Heart left ventricle (tissue), 16 donors: Measurements from ENCODE around the gene NIF3L1. TPM values are rescaled to one million over a fixed set of nuclear protein-coding genes. Genes with fewer than 3 reads are reported as not detected.

Source experiments
- ATAC-seq, 4 donors: fragments of 200-7000 bp; cut with Tn5 transposase; one replicate each; pipeline ENCODE4 v1.9.1; 2020 to 2022; ENCODE audit warnings: moderate library complexity in 4 of 4, mild to moderate bottlenecking in 3 of 4, moderate number of reproducible peaks in 1 of 4
- DNase-seq, 5 donors: peaks; one replicate each; pipeline ENCODE4 v3.0.0-alpha.2; 2020
- H3K27ac ChIP-seq, 12 donors: fragments of 200-600 bp; sonication (generic) in 4 of 12; one replicate each; pipeline versions ENCODE4 v1.5.0 to v1.8.0; 2016 to 2022; ENCODE audit warnings: mild to moderate bottlenecking in 2 of 12
- H3K27me3 ChIP-seq, 9 donors: fragments of 200-600 bp; sonication (generic) in 2 of 9; one replicate each; pipeline versions ENCODE4 v1.5.1 to v1.8.0; 2016 to 2022; ENCODE audit warnings: mild to moderate bottlenecking in 3 of 9
- H3K36me3 ChIP-seq, 9 donors: fragments of 200-600 bp; sonication (generic) in 2 of 9; one replicate each; pipeline versions ENCODE4 v1.5.0 to v1.8.0; 2018 to 2022; ENCODE audit warnings: mild to moderate bottlenecking in 2 of 9
- H3K4me1 ChIP-seq, 12 donors: fragments of 200-600 bp; sonication (generic) in 4 of 12; one replicate each; pipeline versions ENCODE4 v1.5.0 to v1.8.0; 2016 to 2022; ENCODE audit warnings: mild to moderate bottlenecking in 3 of 12
- H3K4me3 ChIP-seq, 12 donors: fragments of 200-600 bp; sonication (generic) in 4 of 12; one replicate each; pipeline versions ENCODE4 v1.5.0 to v1.8.0; 2017 to 2022; ENCODE audit warnings: mild to moderate bottlenecking in 9 of 12, moderate library complexity in 4 of 12
- H3K9me3 ChIP-seq, 12 donors: fragments of 200-600 bp; sonication (generic) in 4 of 12; one replicate each; pipeline versions ENCODE4 v1.5.0 to v1.8.0; 2016 to 2022; ENCODE audit warnings: mild to moderate bottlenecking in 1 of 12
- POLR2A ChIP-seq, 2 donors: fragments of 450-650 bp; IDR thresholded peaks; one replicate each; pipeline ENCODE4 v1.6.1; 2017; ENCODE audit warnings: antibody characterized with exemption in 2 of 2, mild to moderate bottlenecking in 2 of 2, moderate library complexity in 2 of 2
- WGBS, 4 donors: extraction: QIAGEN DNeasy Blood & Tissue Kit in 2 of 4; methylation state at CpG; one replicate each; pipeline versions ENCODE4 v1.1.5 to v1.1.7; 2013 to 2018; 5-methylcytosine and 5-hydroxymethylcytosine counted together
- intact Hi-C, 10 donors: fragments of 100-400 bp; cut with DNase I; formaldehyde crosslinking; loops; one replicate each; pipeline versions ENCODE4 v1.11.1 to v1.14.2; 2022
- polyA plus RNA-seq, 2 donors: library from polyadenylated mRNA; stranded (reverse); fragments of 200-250 nt; gene quantifications; one replicate each; pipeline ENCODE4 v1.2.3, GENCODE V29; 2013
- total RNA-seq, 9 donors: library from RNA; depleted of rRNA in 2 of 9; stranded (reverse); fragments of >200 nt in 2 of 9; fragmentation: NEBNext Ultra II Directional in 3 of 9; extraction: Animal tissue kit (Norgen Biotek cat#: 25700) in 3 of 9; gene quantifications; one replicate each; pipeline versions ENCODE4 v1.1.0 to v1.2.4, GENCODE V29; 2016 to 2023
- TF ChIP-seq, protein P1 (sequence below), 12 donors: fragments of 200-600 bp; sonication (generic) in 4 of 12; IDR thresholded peaks; one replicate each; pipeline versions ENCODE4 v1.5.0 to v1.8.0; 2018 to 2022; ENCODE audit warnings: antibody characterized with exemption in 12 of 12, mild to moderate bottlenecking in 5 of 12
- donor health status: ischemic (EF 13 %, LVEDD 7.1; RV severe dilation, severe dysfunction).
- donor health status: healthy with polysubstance abuse.
- donor health status: DM: no; HTN: yes; CAD: no.
- donor health status: DM: no; HTN: no; CAD: no.
- donor health status: ischemic (EF 25% LVEDD 6.9; RV normal size, moderate dysfunction).
- donor health status: ischemic (EF 25% LVEDD 5.7; RV mildly dilated, moderate dysfunction).
- donor health status: healthy.
- donor health status: DM: yes; HTN: yes; CAD: no.
- donor health status: ischemic (EF 35%, LVEDD 5.7; RV mildly dilated, moderate dysfunction).
- donor health status: nonischemic (EF 11% LVEDD 7.7; RV severe dilation, severe dysfunction).
- donor health status: DM: yes; HTN: yes; CAD: no.
- donor health status: PGD.
- donor health status: ischemic (EF 29% LVEDD 5.4; RV normal size, mild dysfunction).
- donor health status: nonischemic (EF 23%, LVEDD 6.1; RV moderate dilation, normal function).

NIF3L1 gene
- total and polyA plus RNA-seq, 11 donors, result 12.0 to 43.3 (median 21.6) TPM

- ATAC-seq (peak; percentile 61 to 88 (median 84)), DNase-seq (peak in 3 of 5 donors; percentile 43 to 67 (median 56))
- peak overlapping the region in 1 of 12 donors; percentile 9 for H3K27ac ChIP-seq
- H3K4me3 ChIP-seq, result no peak overlapping the region
- peaks cover 0 to 87% (median 61%) of the 10 kb centered on the region in 9 donors for H3K36me3 ChIP-seq
- WGBS, 4 donors, result 4 to 6% (median 4%) methylated on average over 4 of the region's 4 CpGs
- TF ChIP-seq POLR2A (IDR thresholded peaks at IDR 0.05), result no peak
- TF ChIP-seq, protein P1, sequence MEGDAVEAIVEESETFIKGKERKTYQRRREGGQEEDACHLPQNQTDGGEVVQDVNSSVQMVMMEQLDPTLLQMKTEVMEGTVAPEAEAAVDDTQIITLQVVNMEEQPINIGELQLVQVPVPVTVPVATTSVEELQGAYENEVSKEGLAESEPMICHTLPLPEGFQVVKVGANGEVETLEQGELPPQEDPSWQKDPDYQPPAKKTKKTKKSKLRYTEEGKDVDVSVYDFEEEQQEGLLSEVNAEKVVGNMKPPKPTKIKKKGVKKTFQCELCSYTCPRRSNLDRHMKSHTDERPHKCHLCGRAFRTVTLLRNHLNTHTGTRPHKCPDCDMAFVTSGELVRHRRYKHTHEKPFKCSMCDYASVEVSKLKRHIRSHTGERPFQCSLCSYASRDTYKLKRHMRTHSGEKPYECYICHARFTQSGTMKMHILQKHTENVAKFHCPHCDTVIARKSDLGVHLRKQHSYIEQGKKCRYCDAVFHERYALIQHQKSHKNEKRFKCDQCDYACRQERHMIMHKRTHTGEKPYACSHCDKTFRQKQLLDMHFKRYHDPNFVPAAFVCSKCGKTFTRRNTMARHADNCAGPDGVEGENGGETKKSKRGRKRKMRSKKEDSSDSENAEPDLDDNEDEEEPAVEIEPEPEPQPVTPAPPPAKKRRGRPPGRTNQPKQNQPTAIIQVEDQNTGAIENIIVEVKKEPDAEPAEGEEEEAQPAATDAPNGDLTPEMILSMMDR (IDR thresholded peaks at IDR 0.05), result peak; percentile 61 to 82 (median 76)
- H3K27me3 ChIP-seq, result no peaks in the 10 kb centered on the region
- intact Hi-C loops, result loop anchor here in 8 of 10 donors (2.0 to 10.0 kb wide), 8 partner anchors 163 to 463 kb away; partner anchors contain the start of genes HYCC2 (in 2 of the 8) and NDUFB3 (in 2 of the 8)
- H3K9me3 ChIP-seq, result no peaks in the 10 kb centered on the region
- peaks cover 0 to 21% (median 2%) of the 10 kb centered on the region in 12 donors for H3K4me1 ChIP-seq
These were observed 12.4 kb downstream of the NIF3L1 start for GRCh38 chr2:200901459-200902072.

GRCh38 chr2:200905618-200906296, 16.6 kb downstream of the NIF3L1 start:
- no peaks in the 10 kb centered on the region for H3K9me3 ChIP-seq
- no peak overlapping the region for H3K27ac ChIP-seq
- WGBS, 4 donors, result 37 to 53% (median 48%) methylated on average over 2 of the region's 2 CpGs
- intact Hi-C loops, result loop anchor here in 8 of 10 donors (2.0 to 10.0 kb wide), 9 partner anchors 159 to 459 kb away; partner anchors contain the start of genes HYCC2 (in 2 of the 8) and NDUFB3 (in 1 of the 8)
- DNase-seq (peak; percentile 62 to 75 (median 70)), ATAC-seq (peak; percentile 66 to 85 (median 77))
- H3K4me3 ChIP-seq, result no peak overlapping the region
- H3K36me3 ChIP-seq, result peaks cover 0 to 82% (median 54%) of the 10 kb centered on the region in 9 donors
- H3K4me1 ChIP-seq, result peaks cover 0 to 21% (median 2%) of the 10 kb centered on the region in 12 donors
- H3K27me3 ChIP-seq, result no peaks in the 10 kb centered on the region
- TF ChIP-seq, protein P1 (IDR thresholded peaks at IDR 0.05), result peak; percentile 49 to 80 (median 68)
- TF ChIP-seq POLR2A (IDR thresholded peaks at IDR 0.05), result no peak

DNA sequence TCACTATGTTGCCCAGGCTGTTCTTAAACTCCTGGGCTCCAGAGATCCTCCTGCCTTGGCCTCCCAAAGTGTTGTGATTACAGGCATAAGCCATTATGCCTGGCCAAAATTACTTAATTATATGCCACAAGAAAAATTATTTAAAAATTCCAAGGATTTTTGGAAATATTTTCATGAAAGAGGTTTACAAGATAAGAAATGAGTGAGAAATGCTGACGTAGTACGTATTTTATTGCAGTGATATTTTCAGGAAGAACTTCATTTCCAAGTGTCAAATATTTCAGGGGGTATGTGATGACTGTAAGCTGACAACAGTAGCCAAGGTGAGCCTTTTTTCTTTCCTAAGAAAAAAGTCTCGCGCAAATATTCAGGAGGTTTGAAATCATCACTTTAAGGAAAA, 20.8 kb downstream of the NIF3L1 start:
- WGBS, 4 donors, result 92 to 97% (median 95%) methylated on average over 4 of the region's 4 CpGs
- DNase-seq, result no peak
- Histone ChIP-seq H3K27me3 (no peaks in the 10 kb centered on the region), H3K27ac (no peak overlapping the region), H3K4me3 (no peak overlapping the region), H3K36me3 (peaks cover 0 to 89% (median 73%) of the 10 kb centered on the region in 9 donors), H3K4me1 (peaks cover 0 to 3% (median 0%) of the 10 kb centered on the region in 12 donors), H3K9me3 (no peaks in the 10 kb centered on the region)
- no peak for ATAC-seq
- intact Hi-C loops, result loop anchor here in 6 of 10 donors (5.0 to 10.0 kb wide), 6 partner anchors 95 to 455 kb away; partner anchors contain the start of genes HYCC2 (in 1 of the 6) and NDUFB3 (in 1 of the 6)
- TF ChIP-seq, protein P1 (IDR thresholded peaks at IDR 0.05), result no peak
- TF ChIP-seq POLR2A (IDR thresholded peaks at IDR 0.05), result no peak

- H3K9me3 ChIP-seq, result no peaks in the 10 kb centered on the region
- H3K36me3 ChIP-seq, result peaks cover 2 to 100% (median 96%) of the 10 kb centered on the region in 9 donors
- intact Hi-C loops, result loop anchor here in 1 of 10 donors (10.0 kb wide), 1 partner anchor 91 kb away; no protein-coding TSS in a partner anchor
- no peaks in the 10 kb centered on the region for H3K4me1 ChIP-seq
- ATAC-seq, result no peak
- no peak overlapping the region for H3K27ac ChIP-seq
- no peak overlapping the region for H3K4me3 ChIP-seq
- H3K27me3 ChIP-seq, result no peaks in the 10 kb centered on the region
- no peak for TF ChIP-seq POLR2A (IDR thresholded peaks at IDR 0.05)
- TF ChIP-seq, protein P1 (IDR thresholded peaks at IDR 0.05), result no peak
- no peak for DNase-seq
These were observed 24.5 kb downstream of the NIF3L1 start for GRCh38 chr2:200913654-200914053.
